Type B pancreatic cell (in vitro differentiated cells): Measurements from ENCODE around the gene OR6A2. TPM values are rescaled to one million over a fixed set of nuclear protein-coding genes. Genes with fewer than 3 reads are reported as not detected.

Experiments
- DNase-seq: peaks from one replicate; pipeline ENCODE4 v3.0.0; 2021; ENCODE audit warnings: mixed read lengths; ENCODE audit not compliant: unreplicated experiment; ENCODE audit errors: extremely low spot score
- H3K27ac Mint-ChIP-seq: 2 replicates; pipeline ENCODE4 v1.8.0; 2021; ENCODE audit warnings: mild to moderate bottlenecking, mixed read lengths
- H3K27me3 Mint-ChIP-seq: 2 replicates; pipeline ENCODE4 v1.8.0; 2021; ENCODE audit warnings: mixed read lengths
- H3K36me3 Mint-ChIP-seq: 2 replicates; pipeline ENCODE4 v1.8.0; 2021; ENCODE audit warnings: mixed read lengths
- H3K4me1 Mint-ChIP-seq: one replicate; pipeline ENCODE4 v1.8.0; 2021; ENCODE audit warnings: mixed read lengths; ENCODE audit not compliant: unreplicated experiment
- H3K4me3 Mint-ChIP-seq: 2 replicates; pipeline ENCODE4 v1.8.0; 2021; ENCODE audit warnings: mild to moderate bottlenecking, mixed read lengths
- H3K9me3 Mint-ChIP-seq: 2 replicates; pipeline ENCODE4 v1.8.0; 2021; ENCODE audit warnings: mixed read lengths
- CTCF ChIP-seq: fragments of 200-600 bp; sonication (generic); conservative IDR thresholded peaks from 2 replicates; pipeline ENCODE4 v1.5.0; 2021; ENCODE audit warnings: antibody characterized with exemption, mild to moderate bottlenecking
- total RNA-seq: library from RNA; stranded (reverse); gene quantifications from 2 replicates; pipeline ENCODE4 v1.2.1, GENCODE V29; 2021; ENCODE audit warnings: low replicate concordance

OR6A2 gene
- total RNA-seq, 1 donor from 2014 or later: 0.27 TPM

GRCh38 chr11:6755953-6756347 lies 43.5 kb downstream of the OR6A2 start:
- Mint-ChIP-seq H3K27me3 (no peaks in the 10 kb centered on the region), H3K9me3 (no peaks in the 10 kb centered on the region), H3K27ac (no peak overlapping the region), H3K36me3 (no peaks in the 10 kb centered on the region), H3K4me3 (no peak overlapping the region), H3K4me1 (no peaks in the 10 kb centered on the region)
- no peak for TF ChIP-seq CTCF
- no peak for DNase-seq

GRCh38 chr11:6755303-6755952 lies 44.1 kb downstream of the OR6A2 start:
- DNase-seq: no peak
- Mint-ChIP-seq H3K9me3 (no peaks in the 10 kb centered on the region), H3K4me3 (no peak overlapping the region), H3K27me3 (no peaks in the 10 kb centered on the region), H3K4me1 (no peaks in the 10 kb centered on the region), H3K36me3 (no peaks in the 10 kb centered on the region), H3K27ac (no peak overlapping the region)
- TF ChIP-seq CTCF: peak; percentile 91

GRCh38 chr11:6747097-6747668 lies 52.3 kb downstream of the OR6A2 start:
- Mint-ChIP-seq H3K36me3 (no peaks in the 10 kb centered on the region), H3K27ac (no peak overlapping the region), H3K27me3 (peaks cover 12% of the 10 kb centered on the region), H3K9me3 (no peaks in the 10 kb centered on the region), H3K4me1 (no peaks in the 10 kb centered on the region), H3K4me3 (no peak overlapping the region)
- no peak for DNase-seq
- TF ChIP-seq CTCF: no peak

GRCh38 chr11:6746626-6747025 lies 52.9 kb downstream of the OR6A2 start:
- no peaks in the 10 kb centered on the region for H3K4me1 Mint-ChIP-seq
- H3K27ac Mint-ChIP-seq: no peak overlapping the region
- H3K9me3 Mint-ChIP-seq: no peaks in the 10 kb centered on the region
- TF ChIP-seq CTCF: no peak
- H3K36me3 Mint-ChIP-seq: no peaks in the 10 kb centered on the region
- no peak for DNase-seq
- H3K27me3 Mint-ChIP-seq: peaks cover 12% of the 10 kb centered on the region
- H3K4me3 Mint-ChIP-seq: no peak overlapping the region

GRCh38 chr11:6746086-6746618 lies 53.3 kb downstream of the OR6A2 start:
- H3K27ac Mint-ChIP-seq: no peak overlapping the region
- no peak for TF ChIP-seq CTCF
- no peaks in the 10 kb centered on the region for H3K9me3 Mint-ChIP-seq
- peaks cover 12% of the 10 kb centered on the region for H3K27me3 Mint-ChIP-seq
- no peak for DNase-seq
- H3K4me1 Mint-ChIP-seq: no peaks in the 10 kb centered on the region
- no peak overlapping the region for H3K4me3 Mint-ChIP-seq
- H3K36me3 Mint-ChIP-seq: no peaks in the 10 kb centered on the region
